Subcutaneous adipose tissue (tissue), 4 donors: ENCODE data around the gene AFF3. TPM values are rescaled to one million over a fixed set of nuclear protein-coding genes. Genes with fewer than 3 reads are reported as not detected.

Experiments used
- total RNA-seq, 4 donors: library from RNA; depleted of rRNA; stranded (reverse); fragments of >200 nt; gene quantifications; one replicate each; pipeline ENCODE4 v1.1.0, GENCODE V29; 2016
- TF ChIP-seq, protein P1 (sequence below): fragments of 450-650 bp; IDR thresholded peaks from one replicate; pipeline ENCODE4 v1.5.1; 2016; ENCODE audit warnings: low read depth, mild to moderate bottlenecking, control low read depth, antibody characterized with exemption, moderate library complexity

The AFF3 gene
- total RNA-seq, 4 donors from 2014 or later = 2.5 to 6.2 (median 5.6) TPM

DNA sequence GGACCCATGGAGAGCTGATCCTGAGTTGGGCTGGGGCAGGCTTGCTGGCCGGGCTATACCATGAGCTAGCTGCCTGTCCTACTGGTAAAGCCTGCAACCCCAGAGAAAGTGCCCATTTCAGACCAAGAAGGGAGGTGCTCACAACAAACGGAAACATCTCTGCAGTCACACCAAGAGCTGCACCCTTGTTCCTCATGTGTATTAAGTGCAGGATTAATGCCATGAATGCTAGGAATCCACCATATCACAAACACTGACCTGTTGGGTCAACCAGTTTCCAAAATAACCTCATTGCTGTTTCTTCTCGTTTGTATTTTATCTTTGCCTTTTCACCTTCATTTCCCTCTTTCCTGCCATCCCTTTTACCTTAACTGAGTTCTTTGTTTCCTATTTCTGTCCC, 69.9 kb downstream of the AFF3 start:
- TF ChIP-seq, protein P1, sequence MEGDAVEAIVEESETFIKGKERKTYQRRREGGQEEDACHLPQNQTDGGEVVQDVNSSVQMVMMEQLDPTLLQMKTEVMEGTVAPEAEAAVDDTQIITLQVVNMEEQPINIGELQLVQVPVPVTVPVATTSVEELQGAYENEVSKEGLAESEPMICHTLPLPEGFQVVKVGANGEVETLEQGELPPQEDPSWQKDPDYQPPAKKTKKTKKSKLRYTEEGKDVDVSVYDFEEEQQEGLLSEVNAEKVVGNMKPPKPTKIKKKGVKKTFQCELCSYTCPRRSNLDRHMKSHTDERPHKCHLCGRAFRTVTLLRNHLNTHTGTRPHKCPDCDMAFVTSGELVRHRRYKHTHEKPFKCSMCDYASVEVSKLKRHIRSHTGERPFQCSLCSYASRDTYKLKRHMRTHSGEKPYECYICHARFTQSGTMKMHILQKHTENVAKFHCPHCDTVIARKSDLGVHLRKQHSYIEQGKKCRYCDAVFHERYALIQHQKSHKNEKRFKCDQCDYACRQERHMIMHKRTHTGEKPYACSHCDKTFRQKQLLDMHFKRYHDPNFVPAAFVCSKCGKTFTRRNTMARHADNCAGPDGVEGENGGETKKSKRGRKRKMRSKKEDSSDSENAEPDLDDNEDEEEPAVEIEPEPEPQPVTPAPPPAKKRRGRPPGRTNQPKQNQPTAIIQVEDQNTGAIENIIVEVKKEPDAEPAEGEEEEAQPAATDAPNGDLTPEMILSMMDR = no peak

DNA sequence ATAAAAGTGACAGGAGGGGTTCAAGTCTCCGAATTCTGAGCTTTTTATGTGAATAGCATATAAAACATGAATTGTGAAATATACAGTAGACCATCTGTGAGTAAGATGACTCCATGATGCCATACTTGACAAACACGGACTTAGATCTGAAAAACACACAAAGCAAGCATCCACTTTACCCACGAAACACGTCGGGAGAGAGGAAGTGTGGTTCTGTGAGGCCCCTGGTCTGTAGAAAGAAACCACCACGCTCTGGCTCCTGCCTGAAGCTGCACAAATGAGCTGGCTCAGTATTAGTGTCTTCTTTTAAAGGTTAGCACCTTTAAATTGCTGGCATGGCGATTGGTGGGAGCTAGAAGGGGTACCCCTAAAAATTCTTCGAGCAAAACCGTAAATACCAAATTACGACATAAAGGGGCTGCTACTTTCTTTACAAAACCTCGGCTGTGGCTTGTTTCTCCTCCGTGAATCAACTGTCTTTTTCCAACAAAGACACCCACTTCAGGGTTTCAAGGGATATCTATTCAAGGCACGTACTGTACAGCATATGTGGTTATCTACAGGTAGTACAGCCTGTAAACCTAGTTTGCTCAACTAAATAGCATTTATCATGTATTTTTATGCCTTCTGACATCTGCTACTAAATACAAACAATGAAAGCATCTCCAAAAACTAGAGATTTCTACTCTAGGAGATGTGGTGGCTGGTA, 70.9 kb downstream of the AFF3 start:
- TF ChIP-seq, protein P1 = no peak

DNA sequence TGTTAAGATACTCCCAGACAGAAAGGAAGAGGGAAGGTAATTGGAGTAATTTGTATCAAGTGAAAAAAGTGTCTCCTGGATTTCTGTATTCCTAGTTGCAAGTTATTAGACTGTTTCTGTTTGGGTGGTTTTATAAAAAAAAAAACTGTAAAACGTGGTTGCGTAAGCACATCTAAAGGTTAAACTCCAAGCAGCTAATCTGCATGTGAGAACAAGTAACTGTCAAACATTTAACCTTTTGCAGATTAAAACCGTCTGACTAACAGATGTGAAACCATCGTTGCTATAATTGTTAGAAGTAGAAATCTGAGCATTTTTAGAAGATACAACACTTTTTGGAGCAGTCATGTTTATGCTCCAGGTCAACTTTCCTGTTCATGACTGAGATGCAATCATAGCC, 72.3 kb downstream of the AFF3 start:
- TF ChIP-seq, protein P1 = no peak

DNA sequence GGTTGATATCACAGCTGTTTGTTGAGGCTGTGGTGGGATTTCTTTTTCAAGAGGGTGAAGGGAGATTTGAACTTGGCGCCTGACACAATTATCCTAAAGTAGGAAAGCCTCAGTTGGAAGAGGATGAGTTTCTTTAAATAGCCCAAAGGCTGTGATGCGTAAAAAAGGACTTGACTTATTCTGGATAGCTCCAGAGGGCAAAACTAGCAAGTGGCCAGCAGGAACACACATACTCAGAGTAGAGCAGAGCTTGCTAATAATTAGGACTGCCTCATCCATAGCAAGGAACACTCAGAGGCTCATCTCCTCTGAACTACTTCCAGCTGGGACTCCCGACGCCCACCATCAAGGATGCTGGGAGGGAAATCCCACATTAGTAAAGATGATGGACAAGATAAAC, 74.0 kb downstream of the AFF3 start:
- TF ChIP-seq, protein P1 = no peak

DNA sequence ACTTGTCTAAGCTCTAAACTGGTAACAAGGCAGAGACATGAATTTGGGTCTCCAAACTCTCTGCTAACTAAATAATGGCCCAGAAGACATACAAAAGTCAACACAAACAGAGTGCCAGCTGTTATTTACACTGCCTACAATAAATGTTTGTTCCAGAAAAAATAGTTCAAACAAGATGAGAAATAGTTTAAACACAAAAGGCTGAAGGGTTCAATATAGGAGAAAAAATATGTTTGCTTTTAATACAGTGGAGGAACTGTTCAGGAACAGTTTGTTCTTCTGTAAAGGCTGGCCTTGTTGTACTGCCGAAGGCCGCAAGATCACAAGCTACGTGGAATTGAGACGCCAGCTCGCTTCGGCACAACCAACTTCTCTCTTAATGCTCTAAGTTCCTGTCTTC, 74.6 kb downstream of the AFF3 start:
- TF ChIP-seq, protein P1 = no peak

DNA sequence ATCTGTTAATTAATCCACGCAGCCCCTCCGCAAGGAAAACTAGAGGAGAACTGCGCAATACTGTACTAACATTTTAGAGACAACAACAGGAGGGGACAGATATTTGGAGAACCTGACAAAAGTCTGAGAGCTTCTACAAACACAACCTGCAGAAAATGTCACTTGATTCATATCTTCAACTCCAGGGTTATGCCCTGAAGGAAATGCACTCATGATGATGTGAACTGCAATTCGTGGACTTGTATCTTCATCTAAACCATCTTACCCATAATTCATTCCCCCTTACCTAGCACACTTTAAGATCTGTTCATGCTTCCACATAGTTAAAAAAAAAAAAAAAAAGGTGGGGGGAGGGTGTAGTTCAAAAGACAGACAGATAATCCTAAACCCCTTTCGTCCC, 75.5 kb downstream of the AFF3 start:
- TF ChIP-seq, protein P1 = no peak

DNA sequence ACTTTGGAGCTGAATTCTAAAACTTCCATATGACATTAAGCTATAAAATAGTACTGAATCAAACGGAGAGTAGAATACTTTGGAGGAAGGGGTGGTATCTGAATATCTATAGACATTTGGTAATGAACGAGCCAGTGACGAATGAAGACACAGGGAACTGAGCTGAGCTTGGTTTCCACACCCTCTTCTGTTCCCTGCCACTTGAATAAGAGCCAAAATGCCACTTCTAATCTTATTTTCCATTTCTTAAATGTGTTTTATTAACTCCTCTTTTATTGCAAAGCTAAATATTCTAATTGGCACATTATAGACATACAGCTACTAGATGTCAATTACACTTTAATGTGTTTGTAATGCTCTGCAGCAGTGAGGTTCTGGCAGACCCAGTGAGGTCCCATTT, 76.1 kb downstream of the AFF3 start:
- TF ChIP-seq, protein P1 = no peak
